HepG2 (cell line): ENCODE results near the gene SPEM2.

Source experiments
- ATRX ChIP-seq: sonication (generic); formaldehyde crosslinking; IDR thresholded peaks from 2 replicates; pipeline ENCODE4 v1.4.0; 2020; ENCODE audit warnings: missing genetic modification reagents, borderline replicate concordance
- EZH2 ChIP-seq: conservative IDR thresholded peaks from 2 replicates; pipeline ENCODE4 v1.6.1; 2012; ENCODE audit warnings: mild to moderate bottlenecking, low read depth, low read length, moderate library complexity
- NFE2 ChIP-seq: sonication (generic); formaldehyde crosslinking; IDR thresholded peaks from 2 replicates; pipeline ENCODE4 v1.4.0; 2020; ENCODE audit warnings: missing genetic modification reagents

- TF ChIP-seq EZH2: no peak
- no peak for TF ChIP-seq NFE2 (CRISPR knock-in tag)
- TF ChIP-seq ATRX: no peak
Measured at GRCh38 chr17:7392696-7393612, 32.5 kb upstream of the SPEM2 start.
